ENCODE measurements around the gene CPHXL2.

Gene CPHXL2

DNA sequence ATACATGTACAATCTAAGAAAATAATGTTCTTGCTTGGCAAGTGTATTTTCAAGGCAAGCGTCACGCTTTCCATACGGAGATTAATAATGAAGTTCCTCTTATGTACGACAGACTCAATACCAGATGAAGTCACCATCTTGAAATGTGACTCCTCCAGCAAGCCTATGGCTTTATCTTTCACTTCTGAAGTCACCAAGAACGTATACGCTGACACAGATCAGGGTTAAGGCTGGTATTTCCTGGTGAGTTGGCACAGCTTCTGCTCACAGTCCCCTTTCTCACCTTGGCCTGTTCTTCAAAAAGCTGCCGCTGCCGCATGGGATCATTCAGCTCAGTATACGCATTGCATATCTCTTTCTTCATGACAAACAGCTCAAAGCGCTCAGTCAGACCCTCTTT, 47.7 kb downstream of the CPHXL2 start:
- no peak for TF ChIP-seq CTCF (conservative IDR thresholded peaks at IDR 0.05; ENCODE audit: control insufficient read depth, insufficient read depth, low read depth, low read length)
- DNase-seq (ENCODE audit: low read depth), result no peak

DNA sequence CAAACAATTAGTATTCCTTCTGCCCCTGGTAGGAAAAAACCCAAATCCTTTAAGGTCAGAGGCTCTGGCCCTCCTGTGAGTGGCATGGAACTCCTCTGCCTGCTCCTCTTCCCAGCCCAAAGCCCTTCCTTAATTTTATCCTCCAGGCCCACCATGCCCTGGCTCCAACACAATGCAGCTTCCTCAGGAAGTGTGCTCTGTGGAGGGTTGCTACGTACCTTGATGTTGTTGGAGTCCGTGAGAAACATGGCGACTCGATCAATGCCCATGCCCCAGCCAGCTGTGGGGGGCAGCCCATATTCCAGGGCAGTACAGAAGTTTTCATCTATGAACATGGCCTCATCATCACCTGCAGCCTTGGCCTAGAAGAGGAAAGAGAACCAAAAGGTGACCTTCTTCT, 48.5 kb downstream of the CPHXL2 start:
- DNase-seq (ENCODE audit: low read depth), result no peak
- no peak for TF ChIP-seq CTCF (conservative IDR thresholded peaks at IDR 0.05; ENCODE audit: control insufficient read depth, insufficient read depth, low read depth, low read length)
- no peak overlapping the region for H3K4me3 ChIP-seq (ENCODE audit: control insufficient read depth, low read depth, low read length)

More for the DNA sequence above, 47.7 kb downstream of the CPHXL2 start:
- H3K4me3 ChIP-seq (ENCODE audit: control insufficient read depth, low read depth, low read length), result no peak overlapping the region

- DNase-seq (ENCODE audit: low read depth), result no peak
- no peak for TF ChIP-seq CTCF (conservative IDR thresholded peaks at IDR 0.05; ENCODE audit: control insufficient read depth, insufficient read depth, low read depth, low read length)
- H3K4me3 ChIP-seq (ENCODE audit: control insufficient read depth, low read depth, low read length), result no peak overlapping the region
Observed at GRCh38 chr16:75627851-75628250, 49.0 kb downstream of the CPHXL2 start.

DNA sequence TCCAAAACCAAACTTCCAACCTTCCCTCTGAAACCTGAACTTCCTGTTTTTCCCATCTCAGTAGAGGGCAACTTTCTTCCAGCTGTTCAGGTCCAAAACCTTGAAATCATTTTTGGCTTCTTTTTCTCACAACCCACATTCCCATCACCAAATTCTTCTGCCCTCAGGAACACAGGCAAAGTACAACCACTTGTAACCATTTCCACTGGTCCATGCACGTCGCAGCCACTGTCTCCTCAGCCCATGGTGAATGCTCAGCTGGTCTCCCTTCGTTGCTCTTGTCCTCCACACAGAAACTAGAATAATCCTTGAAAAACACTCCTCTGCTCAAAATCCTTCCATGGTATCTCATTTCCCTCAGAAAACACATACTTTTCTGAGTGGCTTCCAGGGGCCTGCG, 50.0 kb downstream of the CPHXL2 start:
- TF ChIP-seq CTCF (conservative IDR thresholded peaks at IDR 0.05; ENCODE audit: control insufficient read depth, insufficient read depth, low read depth, low read length), result no peak
- no peak for DNase-seq (ENCODE audit: low read depth)
- no peak overlapping the region for H3K4me3 ChIP-seq (ENCODE audit: control insufficient read depth, low read depth, low read length)

GRCh38 chr16:75624921-75625334, 51.9 kb downstream of the CPHXL2 start:
- peak; percentile 45 for DNase-seq (ENCODE audit: low read depth)
- no peak for TF ChIP-seq CTCF (conservative IDR thresholded peaks at IDR 0.05; ENCODE audit: control insufficient read depth, insufficient read depth, low read depth, low read length)
- H3K4me3 ChIP-seq (ENCODE audit: control insufficient read depth, low read depth, low read length), result no peak overlapping the region

DNA sequence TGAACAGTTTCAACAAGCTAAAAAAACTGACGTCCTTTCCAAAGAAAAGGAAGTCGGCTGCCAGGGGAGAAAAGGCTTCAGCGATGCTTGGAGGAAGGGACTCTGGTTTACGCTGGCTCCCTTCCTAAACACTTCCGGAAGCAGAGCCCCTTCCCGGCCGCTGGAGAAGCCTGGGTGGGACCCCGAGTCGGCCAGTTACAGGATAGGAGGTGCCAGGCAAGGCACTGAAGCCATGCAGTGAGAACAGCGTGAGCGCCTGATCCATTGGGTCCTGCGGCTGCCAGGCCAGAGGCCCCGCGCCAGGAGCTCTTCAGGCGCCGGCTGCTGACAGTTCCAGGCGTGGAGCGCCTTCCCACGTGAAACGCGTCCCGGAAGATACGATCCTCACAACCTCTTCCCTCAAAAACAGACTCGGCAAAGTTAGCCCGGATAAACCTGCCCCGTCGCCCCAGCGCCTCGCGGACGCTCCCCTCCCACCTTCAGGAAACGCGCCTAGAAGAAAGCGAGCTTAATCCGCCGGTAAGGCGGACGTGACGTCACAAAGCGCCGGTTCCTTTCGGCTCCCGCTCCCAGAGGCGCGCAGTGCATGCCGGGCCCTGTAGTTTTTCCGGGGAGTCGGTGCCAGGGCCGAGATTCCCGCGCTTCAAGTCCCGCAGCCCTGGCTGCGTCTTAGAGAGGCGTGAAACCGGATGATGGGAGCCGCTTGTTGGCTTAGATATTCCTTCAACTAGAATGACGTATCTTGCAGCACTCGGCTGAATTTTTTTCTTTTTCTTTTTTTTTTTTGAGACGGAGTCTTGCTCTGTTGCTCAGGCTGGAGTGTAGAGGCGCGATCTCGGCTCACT, 53.8 kb downstream of the CPHXL2 start, which contains the start of gene ADAT1:
Gene ADAT1, minus strand, starts transcription at position 521 of the 845 bp plus-strand sequence. CDS start 2,482 bp downstream, outside the sequence.
- peak within 1 kb of the TSS; percentile 81 for H3K4me3 ChIP-seq (ENCODE audit: control insufficient read depth, low read depth, low read length)
- TF ChIP-seq CTCF (conservative IDR thresholded peaks at IDR 0.05; ENCODE audit: control insufficient read depth, insufficient read depth, low read depth, low read length), result no peak
- peak; percentile 99 for DNase-seq (ENCODE audit: low read depth)
